Kasumi-1 (cell line): ENCODE measurements around the gene SCNN1G.

Source experiments
- DNase-seq, 2 experiments: peaks; one replicate each; lab custom pipeline; 2025; lab: John Stamatoyannopoulos, UW

SCNN1G gene

DNA sequence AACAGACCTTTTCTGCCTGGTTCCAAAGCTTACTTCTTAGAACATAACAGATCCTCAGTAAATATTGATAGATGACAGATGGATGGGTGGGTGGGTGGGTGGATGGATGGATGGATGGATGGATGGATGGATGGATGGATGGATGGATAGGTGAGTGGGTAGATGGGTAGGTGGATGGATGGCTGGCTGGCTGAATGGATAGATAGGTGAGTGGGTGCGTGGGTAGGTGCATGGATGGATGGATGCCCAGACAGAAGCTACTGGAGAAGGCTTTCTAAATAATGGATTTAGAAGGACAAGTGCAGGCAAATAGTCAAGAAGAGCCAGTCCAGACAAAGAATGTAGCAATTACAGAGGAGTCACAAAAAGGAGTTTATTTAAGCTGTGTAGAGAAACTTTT is 19.6 kb downstream of the SCNN1G start:
- DNase-seq, result no peak

DNA sequence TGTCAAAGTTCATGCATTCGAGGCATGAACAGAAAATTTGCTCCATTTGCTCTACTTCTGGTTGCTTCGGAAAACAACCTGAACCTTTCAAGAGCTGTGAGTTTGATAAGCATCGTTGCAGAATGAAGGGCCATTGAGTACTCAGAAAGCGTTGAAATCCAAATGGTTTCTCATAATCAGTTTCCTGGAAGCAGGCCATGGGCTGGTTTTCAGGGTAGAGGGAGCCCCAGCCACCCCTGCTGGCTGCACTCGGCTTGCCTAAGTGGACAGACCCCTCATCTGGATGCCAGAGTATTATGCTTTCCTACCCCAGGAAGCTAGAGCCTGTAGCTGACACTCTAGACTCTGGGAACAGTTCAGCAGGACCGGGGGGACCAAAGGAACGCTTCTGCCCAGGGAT is 24.4 kb downstream of the SCNN1G start:
- no peak for DNase-seq

DNA sequence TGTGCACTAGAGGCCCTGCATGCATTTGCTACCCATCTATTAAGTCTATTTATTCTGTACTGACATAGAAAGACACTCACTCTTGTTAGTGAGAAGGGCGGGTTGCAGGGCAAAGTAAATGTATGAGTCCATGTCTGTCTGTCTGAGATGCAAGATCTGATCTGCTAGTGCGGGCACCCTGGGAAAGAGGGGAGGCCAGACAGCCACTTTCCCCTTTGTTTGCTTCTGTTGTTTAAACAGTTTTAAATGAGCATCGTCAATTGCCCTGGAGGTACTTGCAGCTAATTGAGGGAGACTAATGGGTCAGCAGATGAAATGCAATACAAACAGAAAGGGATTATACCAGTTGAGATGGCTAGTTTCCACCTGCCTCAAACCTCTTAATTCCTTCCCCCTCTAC is 24.9 kb downstream of the SCNN1G start:
- DNase-seq, result no peak

DNA sequence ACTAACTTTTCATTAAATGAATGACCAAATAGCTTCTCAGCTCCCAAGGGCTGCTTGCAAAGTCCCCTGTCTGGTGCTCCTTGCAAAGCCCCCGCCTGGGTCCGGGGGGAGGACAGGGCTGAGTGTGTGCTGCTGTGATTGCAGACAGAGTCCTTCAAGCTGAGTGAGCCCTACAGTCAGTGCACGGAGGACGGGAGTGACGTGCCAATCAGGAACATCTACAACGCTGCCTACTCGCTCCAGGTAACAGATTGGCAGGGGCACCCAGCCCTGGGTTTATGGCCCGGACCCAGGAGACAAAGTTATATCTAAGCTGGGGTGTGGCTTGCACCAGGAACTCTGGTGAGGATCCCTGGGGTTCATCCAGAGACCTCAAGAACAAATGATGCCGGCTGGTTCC is 27.1 kb downstream of the SCNN1G start:
- no peak for DNase-seq

DNA sequence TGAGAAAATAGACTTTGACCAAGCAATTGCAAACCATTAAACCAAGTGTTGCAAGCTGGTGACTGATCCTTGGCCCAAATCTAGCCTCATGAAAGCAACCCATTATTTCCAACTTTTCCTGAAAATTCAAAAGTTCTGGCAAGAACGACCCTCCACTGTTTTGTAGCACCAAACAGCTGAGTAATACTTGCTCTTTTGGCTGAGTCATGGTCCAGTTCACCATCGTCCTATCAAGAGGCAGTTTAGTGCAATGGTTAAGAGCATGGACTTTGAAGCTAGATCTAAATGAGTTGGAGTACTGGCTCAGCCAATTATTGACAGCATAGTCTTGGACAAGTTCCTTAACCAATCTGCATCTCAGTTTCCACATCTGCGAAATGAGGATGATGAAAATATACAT is 31.3 kb downstream of the SCNN1G start:
- no peak for DNase-seq

DNA sequence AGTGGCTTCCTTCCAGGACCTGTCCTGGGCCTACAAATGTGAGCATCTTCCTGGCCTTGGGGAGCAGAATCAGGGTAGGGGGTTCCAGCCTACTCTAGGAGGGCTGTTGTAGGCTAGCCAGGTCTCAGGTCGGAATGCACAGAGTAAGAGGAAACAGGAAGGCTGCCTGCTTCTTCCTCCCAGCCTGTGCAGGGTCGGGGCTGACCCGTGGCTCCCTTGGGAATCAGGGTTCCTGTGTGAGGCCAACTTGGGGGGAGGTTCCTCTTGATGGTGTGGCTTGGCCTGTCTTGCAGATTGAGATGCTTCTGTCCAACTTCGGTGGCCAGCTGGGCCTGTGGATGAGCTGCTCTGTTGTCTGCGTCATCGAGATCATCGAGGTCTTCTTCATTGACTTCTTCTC is 32.3 kb downstream of the SCNN1G start:
- no peak for DNase-seq

DNA sequence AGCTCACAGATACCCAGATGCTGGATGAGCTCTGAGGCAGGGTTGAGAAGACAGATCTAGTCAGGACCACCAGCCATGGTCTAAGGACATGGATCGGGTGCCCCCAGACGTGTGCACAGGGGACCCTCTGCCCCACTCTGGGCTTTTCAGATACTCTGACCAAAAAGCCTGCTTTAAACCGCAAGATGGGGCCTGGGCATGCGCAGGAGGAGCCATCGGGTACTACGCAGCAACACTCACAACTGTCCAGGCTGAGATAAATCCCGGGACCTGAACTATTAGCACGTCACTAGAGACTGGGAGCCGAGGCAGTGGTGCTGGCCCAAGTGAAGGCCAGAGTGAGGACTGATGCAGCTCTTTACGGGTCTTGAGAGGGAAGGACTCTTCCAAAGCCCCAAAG is 32.9 kb downstream of the SCNN1G start:
- DNase-seq, result no peak

DNA sequence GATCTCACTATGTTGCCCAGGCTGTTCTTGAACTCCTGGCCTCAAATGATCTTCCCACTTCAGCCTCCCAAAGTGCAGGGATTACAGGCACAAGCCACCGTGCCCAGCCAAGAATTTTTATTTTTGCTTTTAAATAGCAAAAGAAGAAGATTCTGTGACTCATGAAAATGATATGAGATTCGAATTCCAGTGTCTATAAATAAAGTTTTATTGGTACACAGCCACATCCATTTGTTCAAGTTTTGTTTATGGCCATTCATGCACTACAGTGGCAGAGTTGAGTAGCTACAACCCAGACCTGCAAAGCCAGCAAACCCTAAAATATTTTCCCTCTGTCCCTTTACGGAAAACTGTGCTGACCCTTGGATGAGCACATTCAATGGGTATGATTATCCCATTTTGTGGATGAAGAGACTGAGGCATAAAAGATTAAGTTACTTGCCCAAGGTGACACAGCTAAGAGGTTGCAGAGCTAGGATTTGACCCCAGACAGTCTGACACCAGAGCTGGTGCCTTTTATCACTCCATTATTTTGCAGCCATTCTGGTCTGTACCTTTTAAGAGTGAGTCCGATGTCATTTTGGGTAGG is 34.2 kb downstream of the SCNN1G start:
- no peak for DNase-seq

DNA sequence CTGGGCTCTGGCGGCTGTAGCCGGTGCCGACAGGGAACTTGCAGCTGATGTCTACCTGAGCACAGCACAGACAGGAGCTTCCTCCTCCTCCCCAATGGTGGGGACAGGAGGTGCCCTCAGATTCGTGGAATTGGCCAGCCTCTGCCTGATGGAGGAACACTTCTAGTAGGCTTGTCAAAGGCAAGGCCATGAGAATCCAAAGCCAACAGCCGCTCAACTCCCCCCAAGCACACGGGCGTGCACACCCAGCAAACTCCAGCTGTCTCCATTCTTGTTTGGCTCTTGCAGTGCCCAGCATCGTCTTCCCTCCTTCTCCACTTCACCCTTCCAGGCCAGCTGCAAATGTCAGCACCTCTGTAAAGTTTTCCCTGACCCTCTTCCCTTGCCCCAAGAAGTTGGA is 35.1 kb downstream of the SCNN1G start:
- DNase-seq, result no peak

DNA sequence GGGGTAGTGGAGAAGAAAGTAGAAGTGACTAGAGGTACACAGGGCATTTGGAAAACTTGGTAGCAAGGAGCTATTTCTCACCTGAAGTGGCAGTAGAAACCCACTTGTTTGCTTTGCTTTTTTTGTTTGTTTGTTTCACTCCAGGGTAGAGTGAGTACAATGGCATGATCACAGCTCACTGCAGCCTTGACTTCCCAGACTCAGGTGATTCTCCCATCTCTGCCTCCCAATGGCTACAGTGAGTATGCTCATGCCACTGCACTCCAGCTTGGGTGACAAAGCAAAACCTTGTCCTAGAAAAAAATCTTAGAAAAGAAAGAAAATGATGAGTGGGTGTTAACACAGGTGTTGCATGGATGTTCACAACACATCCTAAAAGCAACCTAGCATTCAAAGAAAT is 40.4 kb downstream of the SCNN1G start:
- DNase-seq, result no peak

DNA sequence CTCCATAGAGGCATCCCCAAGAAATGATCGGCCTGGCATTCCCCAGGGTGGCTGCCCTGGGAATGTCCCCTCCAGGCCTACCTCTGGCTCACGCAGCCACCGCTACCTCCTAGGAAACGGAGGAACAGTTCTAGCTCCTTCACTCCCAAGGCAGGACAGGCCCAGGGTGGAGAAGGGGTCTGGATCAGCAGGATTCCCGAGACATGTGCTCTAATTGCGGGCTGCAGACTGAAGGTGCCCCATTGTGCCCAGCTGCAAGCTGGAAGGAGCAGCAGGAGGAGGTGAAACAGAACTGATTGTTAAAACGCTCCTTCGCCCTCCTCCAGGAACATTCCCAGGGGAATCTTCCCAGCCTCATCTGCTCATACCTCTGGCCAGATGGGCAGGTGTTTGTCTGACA is 40.8 kb downstream of the SCNN1G start:
- no peak for DNase-seq

DNA sequence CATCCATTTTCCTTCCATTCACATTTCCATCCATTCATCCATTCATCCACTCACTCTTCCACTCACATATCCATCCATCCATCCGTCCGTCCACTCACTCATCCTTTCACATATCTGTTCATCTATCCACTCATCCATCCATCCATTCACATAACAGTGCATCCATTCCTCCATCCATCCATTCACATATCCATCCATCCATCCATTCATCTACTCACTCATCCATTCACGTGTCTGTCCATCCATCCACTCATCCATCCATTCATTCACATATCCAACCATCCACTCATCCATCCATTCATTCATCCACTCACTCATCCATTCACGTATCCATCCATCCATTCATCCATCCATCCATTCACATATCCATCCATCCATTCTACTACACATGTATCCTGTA is 42.6 kb downstream of the SCNN1G start:
- no peak for DNase-seq

DNA sequence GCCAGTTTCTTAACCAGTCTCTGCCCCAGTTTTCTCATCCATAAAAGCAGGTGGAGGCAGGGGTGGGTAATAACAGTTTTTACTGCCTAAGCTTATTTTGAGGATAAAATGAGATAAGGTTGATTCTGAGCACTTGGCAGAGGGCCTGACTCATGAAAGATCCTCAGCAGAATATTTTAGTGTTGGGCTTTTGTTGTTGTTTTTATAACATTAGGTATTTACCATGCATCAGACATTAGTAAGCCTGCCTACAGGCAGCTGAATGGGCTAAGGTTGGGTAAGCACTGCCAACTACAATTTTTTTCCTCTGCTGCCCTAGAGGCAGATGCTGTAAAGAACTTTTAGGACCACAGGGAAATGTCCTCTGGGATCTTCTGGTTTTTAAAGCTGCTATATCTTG is 43.1 kb downstream of the SCNN1G start:
- no peak for DNase-seq

DNA sequence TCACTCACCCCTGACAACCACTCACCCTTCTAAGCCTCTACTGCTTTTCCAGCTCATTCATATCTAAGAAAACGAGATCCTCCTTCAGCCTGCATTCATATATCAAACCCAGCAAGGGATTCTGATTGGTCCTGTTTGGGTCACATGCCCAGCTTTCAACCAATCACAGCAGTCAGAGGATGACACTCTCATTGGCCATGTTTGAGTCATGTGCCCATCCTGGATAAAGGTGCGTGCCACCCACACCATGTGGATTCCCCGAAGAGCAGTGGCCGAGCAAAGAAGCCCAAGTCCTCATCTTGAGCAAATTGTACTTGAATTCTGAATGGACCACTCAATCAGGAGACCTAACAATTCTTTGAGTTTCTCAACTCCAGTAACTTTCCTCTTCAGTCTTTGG is 45.0 kb downstream of the SCNN1G start:
- no peak for DNase-seq

DNA sequence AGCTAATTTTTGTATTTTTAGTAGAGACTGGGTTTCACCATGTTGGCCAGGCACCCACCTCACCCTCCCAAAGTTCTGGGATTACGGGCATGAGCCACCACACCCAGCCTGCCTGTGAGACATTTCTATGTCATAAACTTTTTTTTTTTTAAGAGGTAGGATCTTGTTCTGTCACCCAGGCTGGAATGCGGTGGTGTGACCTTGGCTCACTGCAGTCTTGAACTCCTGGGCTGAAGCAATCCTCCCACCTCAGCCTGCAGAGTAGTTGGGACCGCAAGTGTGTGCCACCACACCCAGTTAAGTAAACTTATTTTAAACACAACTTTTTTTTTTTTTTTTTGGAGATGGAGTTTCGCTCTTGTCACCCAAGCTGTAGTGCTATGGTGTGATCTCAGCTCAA is 47.2 kb downstream of the SCNN1G start:
- no peak for DNase-seq

DNA sequence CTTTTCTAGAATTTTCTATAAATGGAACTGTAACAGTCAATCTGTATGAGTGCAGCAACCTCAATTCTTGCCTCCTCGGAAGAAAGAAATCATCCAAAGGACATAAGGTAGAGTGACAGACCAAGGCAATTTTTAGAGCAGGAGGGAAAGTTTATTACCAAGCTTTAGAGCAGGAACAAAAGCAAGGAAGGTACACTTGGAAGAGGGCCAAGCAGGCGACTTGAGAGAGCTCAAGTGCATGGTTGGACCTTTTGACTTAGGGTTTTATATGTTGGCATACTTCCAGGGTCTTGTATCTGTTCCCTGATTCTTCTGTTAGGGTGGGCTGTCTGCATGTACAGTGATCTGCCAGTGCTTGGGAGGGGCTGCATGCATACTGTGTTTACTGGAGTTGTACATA is 50.3 kb downstream of the SCNN1G start:
- DNase-seq, result no peak

DNA sequence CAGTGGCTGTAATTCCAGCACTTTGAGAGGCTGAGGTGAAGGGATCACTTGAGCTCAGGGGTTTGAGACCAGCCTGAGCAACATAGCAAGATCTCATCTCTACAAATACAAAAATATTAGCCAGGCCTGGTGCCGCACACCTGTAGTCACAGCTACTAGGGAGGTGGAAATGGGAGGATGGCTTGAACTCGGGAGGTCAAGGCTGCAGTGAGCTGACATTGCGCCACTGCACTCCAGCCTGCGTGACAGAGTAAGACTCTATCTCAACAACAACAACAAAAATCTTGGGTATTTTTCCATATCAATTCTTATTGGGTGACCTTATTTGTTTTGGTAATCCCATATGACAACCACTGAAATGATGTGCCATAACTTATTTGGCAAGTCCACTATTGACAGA is 52.6 kb downstream of the SCNN1G start:
- DNase-seq, result no peak

DNA sequence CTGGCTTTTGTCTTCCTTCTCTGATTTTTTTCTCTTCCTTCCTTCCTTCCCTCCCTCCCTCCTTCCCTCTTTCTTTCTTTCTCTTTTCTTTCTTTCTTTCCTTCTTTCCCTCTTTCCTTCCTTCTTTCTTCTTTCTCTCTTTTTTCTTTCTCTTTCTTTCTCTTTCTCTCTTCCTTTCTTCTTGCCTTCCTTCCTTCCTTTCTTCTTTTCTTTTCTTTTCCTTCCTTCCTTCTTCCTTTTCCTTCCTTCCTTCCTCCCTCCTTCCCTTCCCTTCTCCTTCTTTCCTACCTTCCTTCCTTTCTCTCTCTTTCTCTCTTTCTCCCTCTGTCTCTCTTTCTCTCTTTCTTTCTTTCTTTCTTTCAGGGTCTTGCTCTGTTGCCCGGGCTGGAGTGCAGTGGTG is 54.4 kb downstream of the SCNN1G start:
- DNase-seq, result no peak

DNA sequence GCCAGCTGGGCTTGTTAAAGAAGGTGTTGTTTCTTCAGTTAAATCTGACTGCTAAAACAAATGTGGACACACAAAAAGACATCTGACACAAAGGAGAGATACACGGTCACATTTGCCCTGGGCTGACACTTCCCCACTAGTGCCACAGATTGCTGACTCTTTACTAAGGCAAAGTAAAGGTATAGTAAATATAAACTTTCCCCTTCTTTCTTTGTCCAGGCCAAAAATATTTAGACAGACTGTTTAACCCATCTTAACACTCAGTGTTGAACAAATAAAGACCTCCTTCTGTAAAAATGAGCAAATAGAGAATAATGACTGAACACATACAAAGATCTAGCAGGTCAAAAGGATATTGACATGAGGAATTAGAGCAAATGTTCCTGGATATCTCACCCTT is 58.4 kb downstream of the SCNN1G start:
- no peak for DNase-seq

DNA sequence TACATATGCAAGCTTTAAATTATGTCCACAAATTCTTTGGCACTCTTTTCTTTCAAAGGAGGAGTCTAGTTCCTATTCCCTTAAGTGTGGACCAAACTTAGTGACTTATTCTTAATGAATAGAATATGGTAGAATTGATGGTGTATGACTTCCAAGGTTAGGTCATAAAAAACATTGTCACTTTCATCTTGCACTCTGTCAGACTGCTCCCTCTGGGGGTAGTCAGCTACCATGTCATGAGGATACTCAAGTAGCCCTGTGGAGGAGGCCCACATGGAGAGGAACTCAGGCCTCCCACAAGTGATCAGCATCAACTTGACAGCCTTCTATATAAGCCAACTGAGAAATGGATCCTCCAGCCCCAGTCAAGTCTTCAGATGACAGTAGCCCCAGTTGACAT is 61.6 kb downstream of the SCNN1G start:
- DNase-seq, result no peak

DNA sequence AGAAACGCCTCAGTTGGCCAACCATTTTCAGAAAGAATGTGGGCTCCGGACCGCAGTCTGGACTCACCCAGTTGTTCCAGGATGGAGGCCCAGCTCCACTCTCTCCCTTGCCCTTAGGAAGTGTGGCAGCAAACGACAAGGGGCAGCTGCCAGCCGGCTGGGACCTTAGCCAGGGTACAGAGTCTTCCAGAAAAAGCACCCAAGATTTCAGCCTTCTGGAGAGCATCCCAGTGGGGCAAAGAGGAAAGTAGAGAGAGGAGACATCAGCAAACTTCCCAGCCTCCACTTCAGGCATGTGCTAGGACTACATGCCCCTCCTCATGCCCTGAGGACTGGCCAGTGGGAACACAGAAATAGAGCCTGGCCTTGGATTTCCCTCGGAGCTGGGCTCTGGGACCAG is 62.7 kb downstream of the SCNN1G start:
- no peak for DNase-seq

DNA sequence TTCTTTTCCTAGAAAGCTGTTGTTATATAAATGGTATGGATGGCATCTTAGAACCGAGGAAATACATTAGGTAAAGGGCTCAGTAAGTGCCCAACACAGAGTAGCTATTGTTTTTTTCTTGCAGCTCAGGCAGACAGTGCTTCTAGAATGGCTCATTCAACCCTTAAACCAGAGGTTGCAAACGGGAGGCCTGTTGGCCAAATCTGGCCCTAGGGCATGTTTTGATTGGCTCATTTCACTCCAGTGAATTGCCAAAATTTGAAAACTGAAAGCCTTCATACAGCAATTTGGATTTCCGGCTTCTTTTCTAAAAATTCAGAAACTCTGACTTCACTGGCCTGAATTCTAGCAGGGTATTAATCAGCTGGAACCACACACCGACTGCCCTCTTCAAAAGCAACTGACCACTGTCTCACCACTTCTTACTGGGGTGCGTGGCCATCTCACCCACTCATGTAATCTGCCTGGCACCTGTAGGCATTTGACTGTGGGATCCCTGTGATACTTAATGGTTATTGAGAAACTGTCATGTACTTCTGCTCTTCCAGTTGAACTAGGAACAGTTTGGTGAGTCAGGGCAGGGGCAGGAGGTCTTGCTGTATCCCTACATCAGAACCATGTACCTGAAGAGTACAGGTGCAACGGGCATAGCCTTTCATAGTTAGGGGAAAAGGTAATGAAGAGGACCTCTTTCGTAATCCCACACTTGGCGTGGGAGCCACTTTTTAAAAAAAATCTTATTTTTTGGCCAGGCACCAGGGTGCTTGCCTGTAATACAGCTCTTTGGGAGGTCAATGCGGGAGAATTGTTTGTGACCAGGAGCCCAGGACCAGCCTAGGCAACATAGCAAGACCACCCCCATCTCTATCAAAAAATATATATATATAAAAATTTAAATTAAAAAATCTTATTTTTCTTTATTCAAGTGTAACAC is 66.0 kb downstream of the SCNN1G start:
- DNase-seq, result no peak

DNA sequence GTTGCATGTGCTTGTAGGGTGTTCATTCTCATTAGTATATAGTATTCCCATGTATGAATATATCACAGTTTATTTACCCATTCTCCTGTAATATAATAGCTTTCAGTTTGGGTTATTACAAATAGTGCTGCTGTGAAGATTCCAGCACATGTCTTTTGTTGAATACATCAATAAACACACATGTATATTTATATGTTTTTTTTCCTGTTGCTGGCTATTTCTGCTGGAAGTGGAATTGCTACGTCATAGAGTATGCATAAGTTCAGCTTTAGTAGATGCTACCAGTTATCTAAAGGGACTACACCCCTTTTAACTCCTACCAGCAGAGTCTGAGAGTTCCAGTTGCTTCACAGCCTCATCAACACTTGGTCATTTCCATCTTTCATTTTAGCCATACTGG is 67.3 kb downstream of the SCNN1G start:
- DNase-seq, result no peak

DNA sequence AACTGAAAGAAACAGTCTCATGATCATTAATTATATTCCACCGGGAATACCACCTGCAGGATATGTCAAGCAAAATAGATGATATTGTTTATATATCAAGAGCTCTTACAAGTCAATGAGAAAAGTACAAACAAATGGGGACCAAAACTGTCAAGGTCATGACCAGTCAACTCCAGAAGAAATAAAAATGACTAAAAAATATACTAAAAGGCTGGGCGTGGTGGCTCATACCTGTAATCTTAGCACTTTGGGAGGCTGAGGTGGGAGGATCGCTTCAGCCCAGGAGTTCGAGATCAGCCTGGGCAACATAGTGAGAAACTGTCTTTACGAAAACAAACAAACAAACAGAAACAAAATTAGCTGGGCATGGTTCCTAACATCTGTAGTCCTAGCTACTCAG is 69.8 kb downstream of the SCNN1G start:
- DNase-seq, result no peak
